ENCODE data around the gene GZMM. TPM values are rescaled to one million over a fixed set of nuclear protein-coding genes. Genes with fewer than 3 reads are reported as not detected.

Gene GZMM
- total and polyA plus RNA-seq, 2 donors: 28.0 to 57.1 TPM

DNA sequence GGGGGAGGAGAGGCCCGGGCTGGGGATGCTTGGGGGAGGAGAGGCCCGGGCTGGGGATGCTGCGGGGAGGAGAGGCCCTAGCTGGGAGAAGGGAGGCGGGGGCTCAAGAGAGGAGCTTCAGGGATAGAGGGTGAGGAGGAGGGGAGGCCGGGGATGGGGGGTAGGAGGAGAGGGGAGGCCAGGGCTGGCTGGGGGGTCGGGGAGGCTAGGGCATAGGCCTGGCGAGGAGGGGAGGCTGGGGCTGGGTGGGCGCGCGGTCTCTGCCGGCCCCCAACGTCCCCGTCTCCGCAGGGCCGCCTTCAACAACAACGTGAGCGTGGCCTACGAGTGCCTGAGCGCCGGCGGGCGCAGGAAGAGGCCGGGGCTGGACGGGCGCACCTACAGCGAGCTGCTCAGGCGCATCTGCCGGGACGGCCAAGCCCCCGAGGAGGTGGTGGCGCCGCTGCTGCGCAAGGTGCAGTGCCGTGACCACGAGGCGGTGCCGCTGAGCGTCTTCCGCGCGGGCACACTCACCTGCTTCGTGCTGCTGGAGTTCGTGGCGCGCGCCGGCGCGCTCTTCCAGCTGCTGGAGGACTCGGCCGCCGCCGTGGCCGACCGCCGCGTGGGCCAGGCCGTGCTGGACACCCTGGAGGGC is 25.1 kb upstream of the GZMM start:
- Histone ChIP-seq H3K27me3 (ENCODE audit: control insufficient read depth in 2 of 2, insufficient read depth in 1 of 2, low read length in 1 of 2) (peaks cover 7 to 18% of the 10 kb centered on the region in 2 donors), H3K4me3 (ENCODE audit: low read length in 2 of 2) (no peak overlapping the region), H3K9me3 (ENCODE audit: control insufficient read depth in 2 of 2, insufficient read depth in 1 of 2, low read length in 1 of 2) (peaks cover 1 to 23% of the 10 kb centered on the region in 2 donors), H3K36me3 (ENCODE audit: control insufficient read depth in 2 of 2, insufficient read depth in 2 of 2, low read length in 1 of 2) (no peaks in the 10 kb centered on the region), H3K4me1 (ENCODE audit: control insufficient read depth in 2 of 2, insufficient read depth in 2 of 2, low read length in 2 of 2) (no peaks in the 10 kb centered on the region), H3K27ac (ENCODE audit: low read depth in 1 of 2, low read length in 1 of 2) (no peak overlapping the region)
- WGBS: 23% methylated on average over 58 of the region's 58 CpGs
- DNase-seq (ENCODE audit: low read depth in 6 of 9, low spot score in 9 of 9): peak in 2 of 9 donors; percentile 50 to 56

DNA sequence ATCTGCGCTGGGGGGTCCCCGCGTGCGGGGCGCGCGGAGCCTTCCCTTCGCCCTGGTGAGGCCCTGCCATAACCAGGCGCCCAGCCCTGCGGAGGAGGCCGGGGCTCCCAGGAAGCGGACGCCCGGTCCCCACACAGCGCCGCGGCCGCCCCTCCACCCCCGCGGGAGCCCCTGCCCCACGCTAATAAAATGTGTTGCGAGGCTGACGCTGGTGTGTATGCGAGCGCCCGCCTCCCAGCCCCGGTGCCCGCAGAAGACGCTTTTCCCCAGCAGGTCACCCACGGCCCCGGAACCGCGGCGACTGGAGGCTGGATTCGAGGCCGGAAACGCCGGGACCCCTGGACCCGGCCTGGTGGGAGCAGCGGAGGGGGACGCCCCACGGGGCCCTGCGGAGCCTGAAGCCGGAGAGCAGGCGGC is 24.4 kb upstream of the GZMM start:
- no peak for DNase-seq (ENCODE audit: low read depth in 6 of 9, low spot score in 9 of 9)
- Histone ChIP-seq H3K4me3 (ENCODE audit: low read length in 2 of 2) (no peak overlapping the region), H3K27me3 (ENCODE audit: control insufficient read depth in 2 of 2, insufficient read depth in 1 of 2, low read length in 1 of 2) (peaks cover 7 to 15% of the 10 kb centered on the region in 2 donors), H3K27ac (ENCODE audit: low read depth in 1 of 2, low read length in 1 of 2) (no peak overlapping the region), H3K9me3 (ENCODE audit: control insufficient read depth in 2 of 2, insufficient read depth in 1 of 2, low read length in 1 of 2) (peaks cover 1 to 28% of the 10 kb centered on the region in 2 donors), H3K4me1 (ENCODE audit: control insufficient read depth in 2 of 2, insufficient read depth in 2 of 2, low read length in 2 of 2) (no peaks in the 10 kb centered on the region), H3K36me3 (ENCODE audit: control insufficient read depth in 2 of 2, insufficient read depth in 2 of 2, low read length in 1 of 2) (no peaks in the 10 kb centered on the region)
- 93% methylated on average over 45 of the region's 45 CpGs for WGBS

DNA sequence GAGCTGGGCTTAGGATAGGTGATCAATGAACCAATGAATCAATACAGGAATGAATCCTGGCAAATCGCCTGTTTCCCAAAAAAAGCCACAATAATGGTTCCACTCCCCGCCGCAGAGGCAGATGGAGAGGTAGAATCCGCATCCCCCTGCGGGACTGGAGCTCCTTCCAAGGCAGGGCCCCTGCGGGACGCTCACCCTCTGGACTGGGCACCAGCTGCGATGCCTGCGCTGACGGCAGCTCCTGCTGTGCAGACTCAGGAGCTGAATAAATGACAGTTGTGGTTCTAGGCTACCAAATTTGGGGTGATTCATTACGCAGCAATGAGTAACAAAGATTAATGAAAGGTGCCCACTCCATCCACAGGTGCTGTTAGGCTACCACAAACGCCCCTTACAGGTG is 21.1 kb upstream of the GZMM start:
- Histone ChIP-seq H3K9me3 (ENCODE audit: control insufficient read depth in 2 of 2, insufficient read depth in 1 of 2, low read length in 1 of 2) (peaks cover 1 to 28% of the 10 kb centered on the region in 2 donors), H3K36me3 (ENCODE audit: control insufficient read depth in 2 of 2, insufficient read depth in 2 of 2, low read length in 1 of 2) (no peaks in the 10 kb centered on the region), H3K4me3 (ENCODE audit: low read length in 2 of 2) (no peak overlapping the region), H3K4me1 (ENCODE audit: control insufficient read depth in 2 of 2, insufficient read depth in 2 of 2, low read length in 2 of 2) (no peaks in the 10 kb centered on the region), H3K27me3 (ENCODE audit: control insufficient read depth in 2 of 2, insufficient read depth in 1 of 2, low read length in 1 of 2) (peaks cover 14 to 30% of the 10 kb centered on the region in 2 donors), H3K27ac (ENCODE audit: low read depth in 1 of 2, low read length in 1 of 2) (no peak overlapping the region)
- DNase-seq (ENCODE audit: low read depth in 6 of 9, low spot score in 9 of 9): no peak
- WGBS: 97% methylated on average over 12 of the region's 12 CpGs

DNA sequence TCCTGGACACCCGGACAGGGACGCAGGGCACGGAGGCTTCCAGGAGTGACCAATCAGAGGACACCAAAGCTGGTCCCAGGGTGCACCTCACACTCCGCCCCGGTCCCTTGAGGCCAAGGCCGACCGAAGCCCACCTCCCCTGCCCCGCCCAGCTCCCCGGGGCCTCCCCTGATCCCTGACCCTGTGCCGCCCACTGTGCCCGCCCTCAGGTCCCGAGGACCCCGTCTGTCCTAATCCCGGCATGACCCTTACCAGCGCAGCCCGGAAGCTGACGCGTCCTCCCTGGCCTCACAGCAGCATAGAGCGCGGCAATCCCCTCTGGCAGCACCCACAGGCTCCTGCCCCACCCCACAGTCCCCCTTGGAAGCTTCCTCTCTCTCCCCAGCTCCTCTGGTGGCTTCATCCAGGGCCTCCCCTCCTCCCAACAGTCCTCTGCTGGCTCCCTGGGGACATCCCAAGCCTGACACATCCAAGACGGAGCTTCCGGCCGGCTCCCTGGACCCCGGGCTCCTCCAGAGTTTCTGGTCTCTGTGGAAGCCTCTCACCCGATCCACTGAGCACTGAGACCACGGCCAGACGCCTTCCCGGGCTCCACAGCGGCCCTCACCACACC is 19.7 kb upstream of the GZMM start:
- H3K4me1 ChIP-seq (ENCODE audit: control insufficient read depth in 2 of 2, insufficient read depth in 2 of 2, low read length in 2 of 2): no peaks in the 10 kb centered on the region
- WGBS: 86% methylated on average over 29 of the region's 29 CpGs
- no peak overlapping the region for H3K4me3 ChIP-seq (ENCODE audit: low read length in 2 of 2)
- H3K36me3 ChIP-seq (ENCODE audit: control insufficient read depth in 2 of 2, insufficient read depth in 2 of 2, low read length in 1 of 2): no peaks in the 10 kb centered on the region
- H3K9me3 ChIP-seq (ENCODE audit: control insufficient read depth in 2 of 2, insufficient read depth in 1 of 2, low read length in 1 of 2): peaks cover 0 to 28% of the 10 kb centered on the region in 2 donors
- no peak for DNase-seq (ENCODE audit: low read depth in 6 of 9, low spot score in 9 of 9)
- peaks cover 18 to 25% of the 10 kb centered on the region in 2 donors for H3K27me3 ChIP-seq (ENCODE audit: control insufficient read depth in 2 of 2, insufficient read depth in 1 of 2, low read length in 1 of 2)
- no peak overlapping the region for H3K27ac ChIP-seq (ENCODE audit: low read depth in 1 of 2, low read length in 1 of 2)

DNA sequence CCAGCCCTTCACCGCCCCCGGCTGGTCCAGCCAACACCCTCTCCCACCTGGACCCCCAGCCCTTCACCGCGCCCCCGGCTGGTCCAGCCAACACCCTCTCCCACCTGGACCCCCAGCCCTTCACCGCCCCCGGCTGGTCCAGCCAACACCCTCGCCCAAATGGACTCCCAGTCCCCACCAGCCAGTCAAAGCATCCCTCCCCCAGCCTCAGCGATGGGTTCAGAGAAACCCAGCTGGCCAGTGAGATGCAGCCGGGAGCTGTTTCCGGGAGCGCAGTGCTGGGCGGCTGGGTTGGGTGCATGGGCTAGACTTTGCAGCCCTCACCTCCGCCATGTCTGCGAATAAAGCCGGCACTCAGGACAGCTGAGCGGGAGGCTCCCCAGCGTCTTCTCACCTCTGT is 18.8 kb upstream of the GZMM start:
- no peaks in the 10 kb centered on the region for H3K36me3 ChIP-seq (ENCODE audit: control insufficient read depth in 2 of 2, insufficient read depth in 2 of 2, low read length in 1 of 2)
- peaks cover 12 to 17% of the 10 kb centered on the region in 2 donors for H3K27me3 ChIP-seq (ENCODE audit: control insufficient read depth in 2 of 2, insufficient read depth in 1 of 2, low read length in 1 of 2)
- peaks cover 0 to 28% of the 10 kb centered on the region in 2 donors for H3K9me3 ChIP-seq (ENCODE audit: control insufficient read depth in 2 of 2, insufficient read depth in 1 of 2, low read length in 1 of 2)
- DNase-seq (ENCODE audit: low read depth in 6 of 9, low spot score in 9 of 9): no peak
- no peaks in the 10 kb centered on the region for H3K4me1 ChIP-seq (ENCODE audit: control insufficient read depth in 2 of 2, insufficient read depth in 2 of 2, low read length in 2 of 2)
- H3K27ac ChIP-seq (ENCODE audit: low read depth in 1 of 2, low read length in 1 of 2): no peak overlapping the region
- 78% methylated on average over 18 of the region's 18 CpGs for WGBS
- no peak overlapping the region for H3K4me3 ChIP-seq (ENCODE audit: low read length in 2 of 2)

DNA sequence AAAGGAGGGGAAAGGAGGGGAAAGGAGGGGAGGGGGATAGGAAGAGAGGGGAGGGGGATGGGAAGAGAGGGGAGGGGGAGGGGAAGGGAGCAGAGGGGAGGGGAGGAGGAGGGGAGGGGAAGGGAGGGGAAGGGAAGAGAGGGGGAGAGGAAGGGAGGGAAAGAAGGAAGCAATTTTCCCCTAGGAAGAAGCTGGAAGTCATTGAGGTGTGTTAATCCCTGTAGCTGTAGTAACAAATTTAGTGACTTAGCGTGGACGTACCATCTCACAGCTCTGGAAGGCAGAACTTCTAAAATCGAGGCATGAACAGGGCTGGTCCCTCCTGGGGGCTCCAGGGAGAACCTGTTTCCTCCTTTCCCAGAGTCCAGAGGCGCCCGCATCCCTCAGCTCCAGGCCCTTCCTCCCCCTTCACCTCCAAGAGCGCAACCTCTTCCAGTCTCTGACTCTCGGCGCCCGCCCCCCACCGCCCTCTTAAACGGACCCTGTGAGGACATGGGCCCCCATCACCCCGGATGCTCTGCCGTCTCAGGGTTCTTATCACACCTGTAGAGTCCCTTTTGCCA is 17.9 kb upstream of the GZMM start:
- Histone ChIP-seq H3K27me3 (ENCODE audit: control insufficient read depth in 2 of 2, insufficient read depth in 1 of 2, low read length in 1 of 2) (peaks cover 12 to 16% of the 10 kb centered on the region in 2 donors), H3K4me1 (ENCODE audit: control insufficient read depth in 2 of 2, insufficient read depth in 2 of 2, low read length in 2 of 2) (peaks cover 4 to 5% of the 10 kb centered on the region in 2 donors), H3K27ac (ENCODE audit: low read depth in 1 of 2, low read length in 1 of 2) (no peak overlapping the region), H3K4me3 (ENCODE audit: low read length in 2 of 2) (no peak overlapping the region), H3K36me3 (ENCODE audit: control insufficient read depth in 2 of 2, insufficient read depth in 2 of 2, low read length in 1 of 2) (no peaks in the 10 kb centered on the region), H3K9me3 (ENCODE audit: control insufficient read depth in 2 of 2, insufficient read depth in 1 of 2, low read length in 1 of 2) (peaks cover 0 to 25% of the 10 kb centered on the region in 2 donors)
- no peak for DNase-seq (ENCODE audit: low read depth in 6 of 9, low spot score in 9 of 9)
- WGBS: 62% methylated on average over 13 of the region's 13 CpGs

DNA sequence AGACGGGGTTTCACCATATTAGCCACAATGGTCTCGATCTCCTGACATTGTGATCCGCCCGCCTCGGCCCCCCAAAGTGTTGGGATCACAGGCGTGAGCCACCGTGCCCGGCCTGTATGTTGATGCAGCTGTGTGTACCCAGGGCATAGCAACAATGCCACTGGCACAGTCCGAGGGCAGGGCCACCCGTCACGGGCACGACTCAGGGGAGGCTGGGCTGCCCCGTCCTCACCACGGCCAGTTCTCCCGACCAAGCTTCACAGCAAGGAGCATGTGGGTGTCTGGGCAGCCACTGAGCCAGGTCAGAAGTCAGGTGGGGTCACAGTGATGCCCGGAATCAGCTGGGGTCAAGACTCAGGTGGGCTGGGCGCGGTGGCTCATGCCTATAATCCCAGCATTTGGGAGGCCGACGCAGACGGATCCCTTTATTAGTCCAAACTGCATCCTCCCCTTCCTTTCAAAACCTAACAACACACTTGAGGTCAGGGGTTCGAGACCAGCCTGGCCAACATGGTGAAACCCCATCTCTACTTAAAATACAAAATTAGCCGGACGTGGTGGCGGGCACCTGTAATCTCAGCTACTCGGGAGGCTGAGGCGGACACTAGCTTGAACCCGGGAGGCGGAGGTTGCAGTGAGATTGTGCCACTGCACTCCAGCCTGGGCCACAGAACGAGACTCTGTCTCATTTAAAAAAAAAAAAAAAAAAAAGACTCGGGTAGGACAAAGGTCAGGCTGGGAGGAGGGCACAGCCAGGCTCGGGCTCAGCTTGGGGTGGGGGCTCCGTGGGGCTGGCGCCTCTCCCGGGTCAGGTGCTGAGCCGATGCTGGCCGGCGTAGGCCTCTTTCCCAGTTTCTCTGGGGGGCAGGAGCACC is 13.5 kb upstream of the GZMM start:
- H3K27me3 ChIP-seq (ENCODE audit: control insufficient read depth in 2 of 2, insufficient read depth in 1 of 2, low read length in 1 of 2): peaks cover 9 to 17% of the 10 kb centered on the region in 2 donors
- H3K4me3 ChIP-seq (ENCODE audit: low read length in 2 of 2): peak overlapping the region; percentile 61 to 87
- no peaks in the 10 kb centered on the region for H3K36me3 ChIP-seq (ENCODE audit: control insufficient read depth in 2 of 2, insufficient read depth in 2 of 2, low read length in 1 of 2)
- no peak for DNase-seq (ENCODE audit: low read depth in 6 of 9, low spot score in 9 of 9)
- 74% methylated on average over 38 of the region's 38 CpGs for WGBS
- peaks cover 14 to 20% of the 10 kb centered on the region in 2 donors for H3K4me1 ChIP-seq (ENCODE audit: control insufficient read depth in 2 of 2, insufficient read depth in 2 of 2, low read length in 2 of 2)
- H3K27ac ChIP-seq (ENCODE audit: low read depth in 1 of 2, low read length in 1 of 2): peak overlapping the region in 1 of 2 donors; percentile 58
- no peaks in the 10 kb centered on the region for H3K9me3 ChIP-seq (ENCODE audit: control insufficient read depth in 2 of 2, insufficient read depth in 1 of 2, low read length in 1 of 2)

DNA sequence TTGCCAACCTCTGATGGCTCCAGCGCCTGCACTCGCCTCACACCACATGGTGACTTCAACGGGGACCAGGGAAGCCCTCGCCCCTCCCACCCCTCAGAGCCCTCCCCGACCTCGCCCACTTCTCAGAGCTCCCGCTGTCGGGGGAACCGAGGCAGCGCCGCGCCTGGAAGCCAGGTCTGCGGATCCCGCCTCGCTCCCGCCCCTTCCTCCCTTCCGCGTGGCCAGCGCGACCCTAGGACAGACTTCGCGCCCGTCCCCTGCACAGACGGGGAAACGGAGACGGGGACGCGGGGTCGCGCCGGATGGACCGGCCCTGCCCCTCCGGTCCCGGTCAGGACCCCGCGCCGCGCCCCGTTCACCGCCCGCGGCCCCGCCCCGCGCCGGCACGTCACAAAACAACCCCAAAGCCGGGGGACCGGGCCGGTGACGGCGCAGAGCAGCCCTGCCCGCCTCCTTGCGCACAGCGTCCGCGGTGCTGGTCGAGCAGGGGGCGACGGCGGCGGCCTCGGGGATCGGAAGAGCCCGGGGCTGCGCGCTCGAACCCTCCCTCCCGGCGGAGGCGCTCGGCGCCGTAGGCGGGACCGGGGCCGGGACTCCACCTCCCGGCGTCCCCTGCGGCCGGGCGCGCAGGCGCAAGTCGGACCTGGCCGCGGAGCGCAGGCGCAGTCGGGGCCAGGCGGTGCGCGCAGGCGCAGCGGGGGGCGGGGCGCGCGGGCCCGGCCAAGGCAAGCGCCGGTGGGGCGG is 12.7 kb upstream of the GZMM start:
- peak; percentile 45 to 92 (median 78) for DNase-seq (ENCODE audit: low read depth in 6 of 9, low spot score in 9 of 9)
- WGBS: under 1% methylated on average over 103 of the region's 103 CpGs
- no peaks in the 10 kb centered on the region for H3K9me3 ChIP-seq (ENCODE audit: control insufficient read depth in 2 of 2, insufficient read depth in 1 of 2, low read length in 1 of 2)

More for the DNA sequence above, 12.7 kb upstream of the GZMM start:
- H3K36me3 ChIP-seq (ENCODE audit: control insufficient read depth in 2 of 2, insufficient read depth in 2 of 2, low read length in 1 of 2): peaks cover 2 to 5% of the 10 kb centered on the region in 2 donors
- peaks cover 6 to 12% of the 10 kb centered on the region in 2 donors for H3K27me3 ChIP-seq (ENCODE audit: control insufficient read depth in 2 of 2, insufficient read depth in 1 of 2, low read length in 1 of 2)
- peaks cover 14 to 20% of the 10 kb centered on the region in 2 donors for H3K4me1 ChIP-seq (ENCODE audit: control insufficient read depth in 2 of 2, insufficient read depth in 2 of 2, low read length in 2 of 2)
- peak overlapping the region in 1 of 2 donors; percentile 95 for H3K27ac ChIP-seq (ENCODE audit: low read depth in 1 of 2, low read length in 1 of 2)
- peak overlapping the region; percentile 61 to 87 for H3K4me3 ChIP-seq (ENCODE audit: low read length in 2 of 2)

Data from thymus (tissue), 11 donors.